Panc1 (cell line): Measurements from ENCODE around the gene APH1A.
"Not testable (repeated sequence)": the region's sequence is repeated elsewhere in the genome, so short reads cannot be mapped to it uniquely, and the experiment has no call there.

Experiments used
- CTCF ChIP-seq: fragments of 450-650 bp; IDR thresholded peaks from 2 replicates; pipeline ENCODE4 v1.5.1; 2017; ENCODE audit warnings: mild to moderate bottlenecking
- POLR2AphosphoS5 ChIP-seq: IDR thresholded peaks from 2 replicates; pipeline ENCODE4 v1.6.1; 2012; ENCODE audit warnings: mild to moderate bottlenecking, low read depth, low read length, moderate library complexity
- SIN3A ChIP-seq: IDR thresholded peaks from 2 replicates; pipeline ENCODE4 v1.6.1; 2012; ENCODE audit warnings: low read depth, mild to moderate bottlenecking, low read length, moderate library complexity, borderline replicate concordance; ENCODE audit not compliant: insufficient read depth
- TF ChIP-seq, protein P1 (sequence below), 2 experiments: IDR thresholded peaks; 2 replicates each; pipeline ENCODE4 v1.6.1; 2011 to 2012; ENCODE audit warnings: low read depth in 2 of 2, control low read depth in 1 of 2, low read length in 1 of 2, mild to moderate bottlenecking in 1 of 2, moderate library complexity in 1 of 2; ENCODE audit not compliant: insufficient read depth in 1 of 2

DNA sequence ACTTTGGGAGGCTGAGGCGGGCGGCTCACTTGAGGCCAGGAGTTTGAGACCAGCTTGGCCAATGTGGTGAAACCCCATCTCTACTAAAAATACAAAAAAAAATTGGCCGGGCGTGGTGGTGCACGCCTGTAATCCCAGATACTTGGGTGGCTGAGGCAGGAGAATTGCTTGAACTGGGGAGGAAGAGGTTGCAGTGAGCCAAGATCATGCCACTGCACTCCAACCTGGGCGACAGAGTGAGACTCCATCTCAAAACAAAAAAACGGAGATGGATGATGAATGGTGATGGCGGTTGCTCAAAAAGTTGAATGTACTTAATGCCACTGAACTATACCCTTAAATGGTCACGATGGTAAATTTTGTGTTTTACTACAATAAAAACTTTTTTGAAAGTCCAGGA lies 39.8 kb upstream of the APH1A start:
- not testable (repeated sequence) for TF ChIP-seq POLR2AphosphoS5, CTCF, SIN3A
- TF ChIP-seq, protein P1, sequence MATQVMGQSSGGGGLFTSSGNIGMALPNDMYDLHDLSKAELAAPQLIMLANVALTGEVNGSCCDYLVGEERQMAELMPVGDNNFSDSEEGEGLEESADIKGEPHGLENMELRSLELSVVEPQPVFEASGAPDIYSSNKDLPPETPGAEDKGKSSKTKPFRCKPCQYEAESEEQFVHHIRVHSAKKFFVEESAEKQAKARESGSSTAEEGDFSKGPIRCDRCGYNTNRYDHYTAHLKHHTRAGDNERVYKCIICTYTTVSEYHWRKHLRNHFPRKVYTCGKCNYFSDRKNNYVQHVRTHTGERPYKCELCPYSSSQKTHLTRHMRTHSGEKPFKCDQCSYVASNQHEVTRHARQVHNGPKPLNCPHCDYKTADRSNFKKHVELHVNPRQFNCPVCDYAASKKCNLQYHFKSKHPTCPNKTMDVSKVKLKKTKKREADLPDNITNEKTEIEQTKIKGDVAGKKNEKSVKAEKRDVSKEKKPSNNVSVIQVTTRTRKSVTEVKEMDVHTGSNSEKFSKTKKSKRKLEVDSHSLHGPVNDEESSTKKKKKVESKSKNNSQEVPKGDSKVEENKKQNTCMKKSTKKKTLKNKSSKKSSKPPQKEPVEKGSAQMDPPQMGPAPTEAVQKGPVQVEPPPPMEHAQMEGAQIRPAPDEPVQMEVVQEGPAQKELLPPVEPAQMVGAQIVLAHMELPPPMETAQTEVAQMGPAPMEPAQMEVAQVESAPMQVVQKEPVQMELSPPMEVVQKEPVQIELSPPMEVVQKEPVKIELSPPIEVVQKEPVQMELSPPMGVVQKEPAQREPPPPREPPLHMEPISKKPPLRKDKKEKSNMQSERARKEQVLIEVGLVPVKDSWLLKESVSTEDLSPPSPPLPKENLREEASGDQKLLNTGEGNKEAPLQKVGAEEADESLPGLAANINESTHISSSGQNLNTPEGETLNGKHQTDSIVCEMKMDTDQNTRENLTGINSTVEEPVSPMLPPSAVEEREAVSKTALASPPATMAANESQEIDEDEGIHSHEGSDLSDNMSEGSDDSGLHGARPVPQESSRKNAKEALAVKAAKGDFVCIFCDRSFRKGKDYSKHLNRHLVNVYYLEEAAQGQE (IDR thresholded peaks at IDR 0.05; ENCODE audit: insufficient read depth in 1 of 2, low read depth in 2 of 2, low read length in 1 of 2): not testable (repeated sequence)
